ENCODE data around the gene SMAGP.
"Not testable (repeated sequence)": the region's sequence is repeated elsewhere in the genome, so short reads cannot be mapped to it uniquely, and the experiment has no call there.

Gene SMAGP

GRCh38 chr12:51285843-51286242 lies 15.6 kb upstream of the SMAGP start:
- DNase-seq (ENCODE audit: low read depth in 1 of 2, low spot score in 1 of 2) = no peak
- Histone ChIP-seq H3K27me3 (ENCODE audit: insufficient read depth, poor library complexity, severe bottlenecking) (no peaks in the 10 kb centered on the region), H3K4me3 (replicated peaks; ENCODE audit: insufficient read depth, low read length) (no peak overlapping the region), H3K27ac (replicated peaks) (no peak overlapping the region)
- TF ChIP-seq POLR2AphosphoS5 (IDR thresholded peaks at IDR 0.05; ENCODE audit: low read depth) = no peak
- TF ChIP-seq GABPA (IDR thresholded peaks at IDR 0.05; ENCODE audit: low read depth) = no peak
- TF ChIP-seq REST (IDR thresholded peaks at IDR 0.05; ENCODE audit: insufficient replicate concordance, low read depth) = no peak
- TF ChIP-seq, protein P1, sequence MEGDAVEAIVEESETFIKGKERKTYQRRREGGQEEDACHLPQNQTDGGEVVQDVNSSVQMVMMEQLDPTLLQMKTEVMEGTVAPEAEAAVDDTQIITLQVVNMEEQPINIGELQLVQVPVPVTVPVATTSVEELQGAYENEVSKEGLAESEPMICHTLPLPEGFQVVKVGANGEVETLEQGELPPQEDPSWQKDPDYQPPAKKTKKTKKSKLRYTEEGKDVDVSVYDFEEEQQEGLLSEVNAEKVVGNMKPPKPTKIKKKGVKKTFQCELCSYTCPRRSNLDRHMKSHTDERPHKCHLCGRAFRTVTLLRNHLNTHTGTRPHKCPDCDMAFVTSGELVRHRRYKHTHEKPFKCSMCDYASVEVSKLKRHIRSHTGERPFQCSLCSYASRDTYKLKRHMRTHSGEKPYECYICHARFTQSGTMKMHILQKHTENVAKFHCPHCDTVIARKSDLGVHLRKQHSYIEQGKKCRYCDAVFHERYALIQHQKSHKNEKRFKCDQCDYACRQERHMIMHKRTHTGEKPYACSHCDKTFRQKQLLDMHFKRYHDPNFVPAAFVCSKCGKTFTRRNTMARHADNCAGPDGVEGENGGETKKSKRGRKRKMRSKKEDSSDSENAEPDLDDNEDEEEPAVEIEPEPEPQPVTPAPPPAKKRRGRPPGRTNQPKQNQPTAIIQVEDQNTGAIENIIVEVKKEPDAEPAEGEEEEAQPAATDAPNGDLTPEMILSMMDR (IDR thresholded peaks at IDR 0.05; ENCODE audit: insufficient read depth, low read length) = no peak
- TF ChIP-seq SPI1 (IDR thresholded peaks at IDR 0.05; ENCODE audit: borderline replicate concordance, low read depth) = no peak

DNA sequence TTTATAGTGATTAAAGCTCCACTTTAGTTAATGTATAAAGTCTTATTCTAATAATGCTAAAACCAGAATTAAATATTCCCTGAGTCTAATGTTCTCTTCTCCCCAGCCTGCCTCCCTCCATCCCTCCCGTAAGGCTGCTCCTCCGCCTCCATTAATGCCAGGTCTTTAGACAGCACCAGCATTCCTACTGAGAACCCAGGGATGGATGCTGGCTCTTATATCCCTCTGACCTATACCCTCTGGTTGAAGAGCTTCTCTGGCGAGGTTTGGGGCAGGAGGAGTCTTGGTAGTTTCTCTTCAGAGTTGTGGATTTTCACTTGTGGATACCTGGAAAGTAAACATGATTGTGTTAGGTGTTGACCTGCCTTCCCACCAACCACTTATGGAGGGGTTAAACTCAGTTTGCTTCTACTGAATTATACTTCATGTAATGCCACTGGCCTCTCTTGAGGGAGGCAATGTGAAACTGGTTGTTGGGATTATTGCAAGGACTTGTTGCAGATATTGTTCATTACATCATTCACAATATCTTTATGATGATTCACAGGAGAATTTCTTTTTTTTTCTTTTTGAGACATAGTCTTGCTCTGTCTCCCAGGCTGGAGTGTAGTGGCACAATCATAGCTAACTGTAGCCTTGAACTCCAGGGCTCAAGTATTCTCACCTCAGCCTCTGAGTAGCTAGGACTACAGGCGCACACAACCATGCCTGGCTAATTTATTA lies 11.1 kb upstream of the SMAGP start:
- H3K4me3 ChIP-seq (replicated peaks; ENCODE audit: insufficient read depth, low read length) = no peak overlapping the region
- no peak for DNase-seq (ENCODE audit: low read depth in 1 of 2, low spot score in 1 of 2)
- TF ChIP-seq SPI1 (IDR thresholded peaks at IDR 0.05; ENCODE audit: borderline replicate concordance, low read depth) (no peak), GABPA (IDR thresholded peaks at IDR 0.05; ENCODE audit: low read depth) (no peak), POLR2AphosphoS5 (IDR thresholded peaks at IDR 0.05; ENCODE audit: low read depth) (no peak), REST (IDR thresholded peaks at IDR 0.05; ENCODE audit: insufficient replicate concordance, low read depth) (no peak)
- TF ChIP-seq, protein P1 (IDR thresholded peaks at IDR 0.05; ENCODE audit: insufficient read depth, low read length) = no peak
- H3K27ac ChIP-seq (replicated peaks) = no peak overlapping the region
- no peaks in the 10 kb centered on the region for H3K27me3 ChIP-seq (ENCODE audit: insufficient read depth, poor library complexity, severe bottlenecking)

- H3K4me3 ChIP-seq (replicated peaks; ENCODE audit: insufficient read depth, low read length) = no peak overlapping the region
- TF ChIP-seq, protein P1 (IDR thresholded peaks at IDR 0.05; ENCODE audit: insufficient read depth, low read length) = no peak
- TF ChIP-seq REST (IDR thresholded peaks at IDR 0.05; ENCODE audit: insufficient replicate concordance, low read depth) (no peak), SPI1 (IDR thresholded peaks at IDR 0.05; ENCODE audit: borderline replicate concordance, low read depth) (no peak), GABPA (IDR thresholded peaks at IDR 0.05; ENCODE audit: low read depth) (no peak), POLR2AphosphoS5 (IDR thresholded peaks at IDR 0.05; ENCODE audit: low read depth) (no peak)
- H3K27me3 ChIP-seq (ENCODE audit: insufficient read depth, poor library complexity, severe bottlenecking) = peaks cover 9% of the 10 kb centered on the region
- no peak overlapping the region for H3K27ac ChIP-seq (replicated peaks)
- DNase-seq (ENCODE audit: low read depth in 1 of 2, low spot score in 1 of 2) = no peak
Measured at GRCh38 chr12:51275088-51275487, 4.9 kb upstream of the SMAGP start.

DNA sequence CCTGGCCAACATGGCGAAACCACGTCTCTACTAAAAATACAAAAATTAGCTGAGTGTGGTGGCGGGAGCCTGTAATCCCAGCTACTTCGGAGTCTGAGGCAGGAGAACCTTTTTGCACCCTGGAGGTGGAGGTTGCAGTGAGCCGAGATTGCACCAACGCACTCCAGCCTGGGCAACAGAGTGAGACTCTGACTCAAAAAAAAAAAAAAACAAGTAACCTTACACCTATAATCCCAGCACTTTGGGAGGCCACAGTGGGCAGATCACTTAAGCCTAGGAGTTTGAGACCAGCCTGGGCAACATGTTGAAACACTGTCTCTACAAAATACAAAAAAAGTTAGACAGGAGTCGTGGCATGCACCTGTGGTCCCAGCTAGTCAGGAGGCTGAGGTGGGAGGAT lies 2.6 kb upstream of the SMAGP start:
- H3K27ac ChIP-seq (replicated peaks); DNase-seq (ENCODE audit: low read depth in 1 of 2, low spot score in 1 of 2); H3K4me3 ChIP-seq (replicated peaks; ENCODE audit: insufficient read depth, low read length): not testable (repeated sequence)
- peaks cover 13% of the 10 kb centered on the region for H3K27me3 ChIP-seq (ENCODE audit: insufficient read depth, poor library complexity, severe bottlenecking)

Data from HL-60 (cell line).